Measurements from ENCODE around the gene ARGLU1. TPM values are rescaled to one million over a fixed set of nuclear protein-coding genes. Genes with fewer than 3 reads are reported as not detected.

The ARGLU1 gene
- total RNA-seq, 1 experiment from 2014 or later, result 31.8 TPM

GRCh38 chr13:106599875-106600797 lies 32.2 kb upstream of the ARGLU1 start:
- ATAC-seq (peak; percentile 27; the same call in 1 of the 2 replicates), DNase-seq (peak; percentile 40)
- BruUV-seq (replicated peaks), result no TSS peak
- Histone ChIP-seq H3K9ac (ENCODE audit: low read length) (no peak overlapping the region), H3K79me2 (ENCODE audit: low read length) (no peaks in the 10 kb centered on the region), H3F3A (ENCODE audit: low read length, unreplicated experiment) (no peaks in the 10 kb centered on the region), H4K20me1 (ENCODE audit: low read length) (no peaks in the 10 kb centered on the region), H3K9me3 (ENCODE audit: low read length) (no peaks in the 10 kb centered on the region), H3K36me3 (ENCODE audit: low read depth, low read length) (no peaks in the 10 kb centered on the region), H3K27ac (ENCODE audit: low read length) (no peak overlapping the region), H2AFZ (ENCODE audit: low read length) (no peak overlapping the region), H3K27me3 (ENCODE audit: low read length) (no peaks in the 10 kb centered on the region), H3K9me2 (replicated peaks; ENCODE audit: low read length) (no peaks in the 10 kb centered on the region), H3K4me2 (ENCODE audit: low read length) (no peak overlapping the region), H3K4me3 (ENCODE audit: low read length) (no peak overlapping the region), H3K4me1 (ENCODE audit: insufficient read depth, low read length) (no peaks in the 10 kb centered on the region)
- intact Hi-C loops (cut with micrococcal nuclease), result no loop called here
- ChIA-PET POLR2A (ENCODE audit: unreplicated experiment) (interaction anchor here (0.5 kb wide), 1 partner anchor 13 kb away, joined by 5 read pairs; no protein-coding TSS in a partner anchor), CTCF (no interaction called here)
- no peak for TF ChIP-seq EZH2phosphoT487 (IDR thresholded peaks at IDR 0.05; ENCODE audit: borderline replicate concordance, low read length)
- TF ChIP-seq CTCF (conservative IDR thresholded peaks at IDR 0.05; ENCODE audit: low read depth, low read length), result no peak
- TF ChIP-seq EZH2 (IDR thresholded peaks at IDR 0.05; ENCODE audit: low read length, unreplicated experiment), result no peak

GRCh38 chr13:106597749-106598395 lies 29.9 kb upstream of the ARGLU1 start:
- Histone ChIP-seq H3F3A (ENCODE audit: low read length, unreplicated experiment) (no peaks in the 10 kb centered on the region), H2AFZ (ENCODE audit: low read length) (no peak overlapping the region), H3K9me2 (replicated peaks; ENCODE audit: low read length) (no peaks in the 10 kb centered on the region), H3K4me1 (ENCODE audit: insufficient read depth, low read length) (no peaks in the 10 kb centered on the region), H3K27ac (ENCODE audit: low read length) (no peak overlapping the region), H3K36me3 (ENCODE audit: low read depth, low read length) (no peaks in the 10 kb centered on the region), H3K4me3 (ENCODE audit: low read length) (no peak overlapping the region), H3K4me2 (ENCODE audit: low read length) (no peak overlapping the region), H3K9me3 (ENCODE audit: low read length) (no peaks in the 10 kb centered on the region), H4K20me1 (ENCODE audit: low read length) (no peaks in the 10 kb centered on the region), H3K79me2 (ENCODE audit: low read length) (no peaks in the 10 kb centered on the region), H3K9ac (ENCODE audit: low read length) (no peak overlapping the region), H3K27me3 (ENCODE audit: low read length) (no peaks in the 10 kb centered on the region)
- BruUV-seq (replicated peaks), result no TSS peak
- no peak for TF ChIP-seq EZH2phosphoT487 (IDR thresholded peaks at IDR 0.05; ENCODE audit: borderline replicate concordance, low read length)
- TF ChIP-seq CTCF (conservative IDR thresholded peaks at IDR 0.05; ENCODE audit: low read depth, low read length), result no peak
- TF ChIP-seq EZH2 (IDR thresholded peaks at IDR 0.05; ENCODE audit: low read length, unreplicated experiment), result no peak
- ChIA-PET POLR2A (ENCODE audit: unreplicated experiment) (no interaction called here), CTCF (no interaction called here)
- ATAC-seq, result no peak
- intact Hi-C loops (cut with micrococcal nuclease), result no loop called here
- no peak for DNase-seq

All from PC-3 (cell line).